ENCODE results near the gene EDNRA. TPM values are rescaled to one million over a fixed set of nuclear protein-coding genes. Genes with fewer than 3 reads are reported as not detected.

The EDNRA gene
- total RNA-seq, 3 donors from 2014 or later, result 2.6 to 11.1 (median 5.2) TPM

DNA sequence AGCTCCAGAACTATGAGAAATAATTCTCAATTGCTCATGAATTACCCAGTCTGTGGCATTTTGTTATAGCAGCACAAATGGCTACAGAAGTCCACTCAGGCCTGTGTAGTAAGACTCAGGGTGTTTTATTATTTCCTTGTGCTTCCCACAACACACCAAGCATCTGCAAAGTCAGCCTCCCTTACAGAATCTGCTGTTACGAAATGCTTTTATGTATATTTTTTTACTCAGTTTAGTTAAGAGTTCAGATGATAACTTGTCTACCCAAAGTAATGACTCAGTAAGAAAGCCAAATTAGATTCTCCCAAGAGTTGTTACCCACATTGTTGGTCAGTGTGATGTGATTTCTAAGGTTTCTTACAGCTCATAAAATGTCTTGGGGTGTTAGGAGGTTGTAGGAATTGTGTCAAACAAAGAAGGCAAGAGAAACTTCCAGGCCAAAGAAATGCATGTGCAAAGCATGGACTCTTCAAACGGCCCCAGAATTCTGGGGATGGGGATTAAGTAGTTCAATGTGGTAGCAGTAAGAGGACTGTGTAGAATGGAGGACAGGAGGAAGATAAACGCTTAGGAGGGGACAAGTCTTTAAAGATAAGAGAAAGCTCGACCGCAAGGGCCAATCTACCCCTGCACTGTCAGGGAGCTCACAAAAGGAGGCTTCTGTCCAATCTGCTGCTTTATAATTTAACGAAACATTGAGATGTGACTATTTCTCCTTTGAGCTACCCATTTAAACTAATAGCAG, 100.9 kb downstream of the EDNRA start:
- no peak overlapping the region for H3K27ac ChIP-seq
- no peaks in the 10 kb centered on the region for H3K36me3 ChIP-seq
- TF ChIP-seq POLR2AphosphoS5 (IDR thresholded peaks at IDR 0.05), result no peak
- TF ChIP-seq, protein P1, sequence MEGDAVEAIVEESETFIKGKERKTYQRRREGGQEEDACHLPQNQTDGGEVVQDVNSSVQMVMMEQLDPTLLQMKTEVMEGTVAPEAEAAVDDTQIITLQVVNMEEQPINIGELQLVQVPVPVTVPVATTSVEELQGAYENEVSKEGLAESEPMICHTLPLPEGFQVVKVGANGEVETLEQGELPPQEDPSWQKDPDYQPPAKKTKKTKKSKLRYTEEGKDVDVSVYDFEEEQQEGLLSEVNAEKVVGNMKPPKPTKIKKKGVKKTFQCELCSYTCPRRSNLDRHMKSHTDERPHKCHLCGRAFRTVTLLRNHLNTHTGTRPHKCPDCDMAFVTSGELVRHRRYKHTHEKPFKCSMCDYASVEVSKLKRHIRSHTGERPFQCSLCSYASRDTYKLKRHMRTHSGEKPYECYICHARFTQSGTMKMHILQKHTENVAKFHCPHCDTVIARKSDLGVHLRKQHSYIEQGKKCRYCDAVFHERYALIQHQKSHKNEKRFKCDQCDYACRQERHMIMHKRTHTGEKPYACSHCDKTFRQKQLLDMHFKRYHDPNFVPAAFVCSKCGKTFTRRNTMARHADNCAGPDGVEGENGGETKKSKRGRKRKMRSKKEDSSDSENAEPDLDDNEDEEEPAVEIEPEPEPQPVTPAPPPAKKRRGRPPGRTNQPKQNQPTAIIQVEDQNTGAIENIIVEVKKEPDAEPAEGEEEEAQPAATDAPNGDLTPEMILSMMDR (IDR thresholded peaks at IDR 0.05), result no peak
- TF ChIP-seq POLR2A (IDR thresholded peaks at IDR 0.05), result no peak
- H3K4me1 ChIP-seq, result no peaks in the 10 kb centered on the region
- H3K27me3 ChIP-seq, result no peaks in the 10 kb centered on the region
- no peak overlapping the region for H3K4me3 ChIP-seq
- peaks cover 0 to 7% of the 10 kb centered on the region in 2 donors for H3K9me3 ChIP-seq
- intact Hi-C loops (cut with DNase I; ENCODE audit: low total_unique reads), result no loop called here
- no peak for DNase-seq (ENCODE audit: low spot score in 2 of 2)

DNA sequence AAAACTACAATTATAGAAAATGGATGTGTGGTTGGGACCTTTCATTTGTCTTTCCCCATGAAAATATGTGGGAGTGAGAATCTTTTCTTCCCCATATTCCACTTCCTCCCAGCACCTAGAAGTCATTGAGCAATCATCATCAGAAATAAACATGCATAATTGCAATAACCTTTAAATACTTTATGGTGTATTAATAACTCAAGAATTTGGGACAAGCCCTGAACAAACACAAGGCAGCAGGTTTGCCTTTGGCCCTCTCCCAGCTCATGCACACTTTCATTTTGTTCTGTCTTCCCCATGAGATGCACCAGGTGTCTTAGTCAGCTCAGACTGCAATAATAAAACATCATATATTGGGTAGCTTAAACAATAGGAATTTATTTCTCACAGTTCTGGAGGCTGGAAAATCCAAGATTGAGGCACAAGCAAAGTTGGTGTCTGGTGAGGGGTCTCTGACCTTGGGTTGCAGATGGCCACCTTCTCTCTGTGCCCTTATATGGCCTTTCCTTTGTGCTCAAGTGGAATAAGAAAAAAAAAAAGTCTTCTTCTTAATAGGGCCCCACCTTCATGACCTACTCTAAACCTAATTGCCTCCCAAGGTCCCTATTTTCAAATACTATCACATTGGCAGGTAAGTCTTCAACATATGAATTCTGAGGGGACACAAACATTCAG, 101.6 kb downstream of the EDNRA start:
- no peak for DNase-seq (ENCODE audit: low spot score in 2 of 2)
- TF ChIP-seq POLR2A (IDR thresholded peaks at IDR 0.05), result no peak
- TF ChIP-seq, protein P1 (IDR thresholded peaks at IDR 0.05), result no peak
- TF ChIP-seq POLR2AphosphoS5 (IDR thresholded peaks at IDR 0.05), result no peak
- H3K27ac ChIP-seq, result no peak overlapping the region

DNA sequence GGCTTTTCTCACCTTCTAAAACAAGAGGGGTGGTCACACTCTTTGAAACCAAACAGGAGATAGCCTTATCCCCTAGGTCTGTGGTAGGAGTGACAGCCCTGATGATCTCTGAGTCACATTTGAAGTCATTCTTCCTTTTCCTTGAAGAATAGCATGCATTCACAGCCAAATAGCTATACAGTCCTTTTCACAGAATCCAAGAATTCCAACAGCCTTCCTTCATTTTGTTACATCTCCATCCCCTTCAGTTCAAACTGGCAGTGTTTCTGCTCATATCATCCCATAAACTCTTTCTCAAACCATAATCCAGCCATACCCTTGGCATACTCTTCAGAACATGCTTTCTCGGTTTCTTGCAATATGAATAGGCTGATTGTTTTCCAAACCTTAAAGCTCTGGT, 103.0 kb downstream of the EDNRA start:
- Histone ChIP-seq H3K4me3 (no peak overlapping the region), H3K9me3 (peaks cover 0 to 7% of the 10 kb centered on the region in 2 donors), H3K36me3 (no peaks in the 10 kb centered on the region), H3K27me3 (no peaks in the 10 kb centered on the region), H3K27ac (no peak overlapping the region), H3K4me1 (no peaks in the 10 kb centered on the region)
- intact Hi-C loops (cut with DNase I; ENCODE audit: low total_unique reads), result no loop called here
- DNase-seq (ENCODE audit: low spot score in 2 of 2), result no peak
- TF ChIP-seq, protein P1 (IDR thresholded peaks at IDR 0.05), result no peak
- no peak for TF ChIP-seq POLR2AphosphoS5 (IDR thresholded peaks at IDR 0.05)
- no peak for TF ChIP-seq POLR2A (IDR thresholded peaks at IDR 0.05)

More for the DNA sequence above, 101.6 kb downstream of the EDNRA start:
- Histone ChIP-seq H3K27me3 (no peaks in the 10 kb centered on the region), H3K36me3 (no peaks in the 10 kb centered on the region), H3K9me3 (peaks cover 0 to 7% of the 10 kb centered on the region in 2 donors), H3K4me1 (no peaks in the 10 kb centered on the region), H3K4me3 (no peak overlapping the region)
- intact Hi-C loops (cut with DNase I; ENCODE audit: low total_unique reads), result no loop called here

DNA sequence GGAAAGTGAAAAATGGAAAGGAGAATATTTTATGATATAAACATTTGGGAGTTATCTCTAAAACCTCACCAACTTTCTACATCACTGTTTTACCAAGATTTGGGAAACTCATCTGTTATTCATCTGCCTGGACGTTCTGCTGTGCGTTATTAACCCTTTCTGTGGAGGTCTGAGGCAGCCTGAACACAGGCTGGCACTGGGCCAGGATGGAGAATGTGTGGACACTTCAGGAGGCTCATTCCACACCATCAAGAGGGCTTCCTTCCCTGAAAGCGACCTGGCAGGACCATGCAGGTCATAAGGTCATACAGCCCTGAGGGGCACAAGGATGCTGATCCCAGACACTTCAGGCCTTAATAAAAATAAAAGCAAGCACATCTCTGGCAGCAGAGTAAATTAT, 105.1 kb downstream of the EDNRA start:
- Histone ChIP-seq H3K27ac (no peak overlapping the region), H3K36me3 (no peaks in the 10 kb centered on the region), H3K4me3 (no peak overlapping the region), H3K4me1 (no peaks in the 10 kb centered on the region), H3K9me3 (peaks cover 0 to 7% of the 10 kb centered on the region in 2 donors), H3K27me3 (no peaks in the 10 kb centered on the region)
- TF ChIP-seq, protein P1 (IDR thresholded peaks at IDR 0.05), result no peak
- TF ChIP-seq POLR2A (IDR thresholded peaks at IDR 0.05) (no peak), POLR2AphosphoS5 (IDR thresholded peaks at IDR 0.05) (no peak)
- intact Hi-C loops (cut with DNase I; ENCODE audit: low total_unique reads), result no loop called here
- no peak for DNase-seq (ENCODE audit: low spot score in 2 of 2)

DNA sequence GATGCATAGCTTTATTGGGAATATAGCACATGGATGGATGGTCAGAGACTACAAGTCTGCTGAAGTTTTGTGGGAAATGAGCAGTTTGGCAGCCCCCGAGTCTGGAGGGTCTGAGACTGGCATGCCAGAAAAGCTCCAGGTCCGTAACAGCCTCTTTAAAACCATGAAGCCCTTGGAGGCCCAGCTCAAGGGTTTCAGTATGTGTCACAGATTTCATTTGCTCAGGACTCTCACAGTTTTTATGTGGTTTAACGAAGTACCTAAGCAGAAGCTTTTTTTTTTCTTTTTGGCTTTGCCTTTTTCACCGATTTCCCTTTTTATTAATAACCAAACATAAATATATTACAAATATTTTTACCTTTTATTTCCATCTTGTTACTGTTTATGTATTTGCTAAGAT, 105.7 kb downstream of the EDNRA start:
- intact Hi-C loops (cut with DNase I; ENCODE audit: low total_unique reads), result no loop called here

More for the DNA sequence above, 105.7 kb downstream of the EDNRA start:
- TF ChIP-seq, protein P1 (IDR thresholded peaks at IDR 0.05), result no peak
- TF ChIP-seq POLR2A (IDR thresholded peaks at IDR 0.05) (no peak), POLR2AphosphoS5 (IDR thresholded peaks at IDR 0.05) (no peak)
- H3K27me3 ChIP-seq, result no peaks in the 10 kb centered on the region
- H3K4me1 ChIP-seq, result no peaks in the 10 kb centered on the region
- H3K9me3 ChIP-seq, result peaks cover 0 to 7% of the 10 kb centered on the region in 2 donors
- no peak for DNase-seq (ENCODE audit: low spot score in 2 of 2)
- no peak overlapping the region for H3K4me3 ChIP-seq
- no peaks in the 10 kb centered on the region for H3K36me3 ChIP-seq
- no peak overlapping the region for H3K27ac ChIP-seq

All from breast epithelium (tissue), 4 donors.